ENCODE results near the gene ZNF609.

DNA sequence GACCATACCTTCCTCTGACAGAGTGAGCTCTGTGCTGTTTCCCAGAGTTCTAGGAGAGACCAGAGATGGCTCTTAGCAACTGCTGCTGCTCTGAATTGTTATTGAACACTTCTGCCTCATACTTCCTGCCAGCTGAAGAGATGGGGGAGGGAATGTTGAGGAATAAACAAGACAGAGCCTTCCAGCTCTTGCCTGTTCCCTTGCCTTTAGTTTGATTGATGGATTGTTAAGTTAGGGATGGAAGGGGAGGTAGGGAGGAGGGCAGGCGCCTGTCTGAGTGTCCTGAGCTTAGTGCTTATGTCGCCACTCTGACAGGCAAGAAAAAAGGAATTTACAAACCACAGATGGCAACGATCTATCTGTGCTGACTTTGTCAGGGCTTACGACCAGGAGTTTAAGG lies 42.8 kb downstream of the ZNF609 start:
- TF ChIP-seq, protein P1, sequence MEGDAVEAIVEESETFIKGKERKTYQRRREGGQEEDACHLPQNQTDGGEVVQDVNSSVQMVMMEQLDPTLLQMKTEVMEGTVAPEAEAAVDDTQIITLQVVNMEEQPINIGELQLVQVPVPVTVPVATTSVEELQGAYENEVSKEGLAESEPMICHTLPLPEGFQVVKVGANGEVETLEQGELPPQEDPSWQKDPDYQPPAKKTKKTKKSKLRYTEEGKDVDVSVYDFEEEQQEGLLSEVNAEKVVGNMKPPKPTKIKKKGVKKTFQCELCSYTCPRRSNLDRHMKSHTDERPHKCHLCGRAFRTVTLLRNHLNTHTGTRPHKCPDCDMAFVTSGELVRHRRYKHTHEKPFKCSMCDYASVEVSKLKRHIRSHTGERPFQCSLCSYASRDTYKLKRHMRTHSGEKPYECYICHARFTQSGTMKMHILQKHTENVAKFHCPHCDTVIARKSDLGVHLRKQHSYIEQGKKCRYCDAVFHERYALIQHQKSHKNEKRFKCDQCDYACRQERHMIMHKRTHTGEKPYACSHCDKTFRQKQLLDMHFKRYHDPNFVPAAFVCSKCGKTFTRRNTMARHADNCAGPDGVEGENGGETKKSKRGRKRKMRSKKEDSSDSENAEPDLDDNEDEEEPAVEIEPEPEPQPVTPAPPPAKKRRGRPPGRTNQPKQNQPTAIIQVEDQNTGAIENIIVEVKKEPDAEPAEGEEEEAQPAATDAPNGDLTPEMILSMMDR (IDR thresholded peaks at IDR 0.05) = no peak
- no peak for TF ChIP-seq POLR2A (IDR thresholded peaks at IDR 0.05)
